Suprapubic skin (tissue), 4 donors: ENCODE data around the gene GGACT.

ENCODE experiments used
- CTCF ChIP-seq, 2 donors: fragments of 200-600 bp in 1 of 2; fragments of 450-650 bp in 1 of 2; sonication (generic) in 1 of 2; IDR thresholded peaks; one replicate each; pipeline ENCODE4 v1.5.1; 2016 to 2019; ENCODE audit warnings: antibody characterized with exemption in 2 of 2, mild to moderate bottlenecking in 1 of 2, moderate library complexity in 1 of 2
- EP300 ChIP-seq: sonication (generic); formaldehyde crosslinking; IDR thresholded peaks from one replicate; pipeline ENCODE4 v1.6.1; 2017; ENCODE audit warnings: antibody characterized with exemption
- POLR2A ChIP-seq, 2 donors: fragments of 450-650 bp; IDR thresholded peaks; one replicate each; pipeline ENCODE4 v1.6.1; 2017; ENCODE audit warnings: antibody characterized with exemption in 2 of 2, mild to moderate bottlenecking in 2 of 2, moderate library complexity in 2 of 2
- POLR2AphosphoS5 ChIP-seq, 3 donors: sonication (generic); formaldehyde crosslinking; IDR thresholded peaks; one replicate each; pipeline ENCODE4 v1.6.1; 2017; ENCODE audit warnings: antibody characterized with exemption in 3 of 3

GRCh38 chr13:100613031-100613430, 24.4 kb upstream of the GGACT start:
- no peak for TF ChIP-seq CTCF (IDR thresholded peaks at IDR 0.05)
- TF ChIP-seq EP300: no peak
- TF ChIP-seq POLR2A (IDR thresholded peaks at IDR 0.05): no peak
- no peak for TF ChIP-seq POLR2AphosphoS5 (IDR thresholded peaks at IDR 0.05)
